ENCODE results near the gene ENOX1. TPM values are rescaled to one million over a fixed set of nuclear protein-coding genes. Genes with fewer than 3 reads are reported as not detected.

The ENOX1 gene
- total RNA-seq, 1 experiment from 2014 or later, result 0.26 TPM

DNA sequence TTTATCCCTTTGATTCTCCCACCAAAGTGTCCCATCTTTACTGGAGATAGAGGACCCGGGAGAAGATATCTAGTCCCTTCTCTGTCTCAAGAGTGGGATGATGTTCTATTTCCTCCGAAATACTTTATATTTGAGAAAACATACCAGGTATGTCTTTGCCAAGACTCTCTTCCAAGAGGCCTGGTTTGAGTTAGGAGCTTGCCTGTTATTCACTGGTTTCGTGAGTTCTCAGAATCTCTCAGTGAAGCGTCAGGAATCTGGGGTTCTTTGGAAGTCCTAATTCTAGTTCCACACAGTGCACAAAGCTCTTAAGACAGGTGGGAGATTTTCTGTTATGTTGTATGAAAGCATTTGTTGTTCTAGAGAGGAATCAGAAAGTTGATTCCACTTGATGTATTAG, 581.4 kb downstream of the ENOX1 start:
- Mint-ChIP-seq H3K4me1 (0 out of 2 replicates have a peak, but pooled peaks cover 3% of the 10 kb centered on the region), H3K36me3 (0 out of 2 replicates have a peak, but pooled peaks cover 5% of the 10 kb centered on the region), H3K27ac (no peak overlapping the region), H3K9me3 (peaks cover 21% of the 10 kb centered on the region), H3K27me3 (ENCODE audit: low read depth) (no peaks in the 10 kb centered on the region; the same call in 1 of the 2 replicates), H3K4me3 (no peak overlapping the region)
- CTCF ChIA-PET, result no interaction called here
- POLR2A ChIA-PET, result no interaction called here
- ATAC-seq (no peak), DNase-seq (ENCODE audit: low spot score) (no peak)
- TF ChIP-seq TEAD4 (CRISPR knock-in tag; IDR thresholded peaks at IDR 0.05), result no peak

DNA sequence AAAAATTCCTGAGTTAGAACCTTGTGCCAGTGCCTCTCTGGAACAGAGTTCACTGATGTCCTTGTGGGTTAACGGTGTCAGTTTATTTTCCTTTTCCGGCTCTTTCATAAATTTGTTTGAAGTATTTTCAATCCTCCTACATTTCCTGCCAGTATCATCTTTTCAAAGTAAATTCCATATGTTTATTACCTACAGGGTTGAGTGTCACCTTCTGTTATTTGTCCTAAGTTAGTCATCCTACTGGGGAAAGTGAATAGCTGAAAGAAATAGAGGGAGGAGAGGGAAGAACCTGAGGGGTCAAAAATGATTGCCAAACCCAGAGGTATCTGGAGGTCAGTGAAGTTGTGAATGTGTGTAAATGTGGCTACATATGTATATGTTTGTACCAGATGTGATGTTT, 582.2 kb downstream of the ENOX1 start:
- POLR2A ChIA-PET, result interaction anchor here (0.7 kb wide), 1 partner anchor 631 kb away, joined by 5 read pairs; no protein-coding TSS in a partner anchor

GRCh38 chr13:43203781-43204180, 583.0 kb downstream of the ENOX1 start:
- no peak for ATAC-seq
- H3K9me3 Mint-ChIP-seq, result peaks cover 21% of the 10 kb centered on the region
- 0 out of 2 replicates have a peak, but pooled peaks cover 3% of the 10 kb centered on the region for H3K4me1 Mint-ChIP-seq
- DNase-seq (ENCODE audit: low spot score), result no peak
- H3K27me3 Mint-ChIP-seq (ENCODE audit: low read depth), result no peaks in the 10 kb centered on the region
- TF ChIP-seq EMX1 (CRISPR knock-in tag; IDR thresholded peaks at IDR 0.05), result no peak
- no peak for TF ChIP-seq NFATC4 (CRISPR knock-in tag; IDR thresholded peaks at IDR 0.05)
- TF ChIP-seq GTF2I (CRISPR knock-in tag; conservative IDR thresholded peaks at IDR 0.05), result no peak
- no peak for TF ChIP-seq NFE2L1 (CRISPR knock-in tag; IDR thresholded peaks at IDR 0.05)
- TF ChIP-seq, protein P1, sequence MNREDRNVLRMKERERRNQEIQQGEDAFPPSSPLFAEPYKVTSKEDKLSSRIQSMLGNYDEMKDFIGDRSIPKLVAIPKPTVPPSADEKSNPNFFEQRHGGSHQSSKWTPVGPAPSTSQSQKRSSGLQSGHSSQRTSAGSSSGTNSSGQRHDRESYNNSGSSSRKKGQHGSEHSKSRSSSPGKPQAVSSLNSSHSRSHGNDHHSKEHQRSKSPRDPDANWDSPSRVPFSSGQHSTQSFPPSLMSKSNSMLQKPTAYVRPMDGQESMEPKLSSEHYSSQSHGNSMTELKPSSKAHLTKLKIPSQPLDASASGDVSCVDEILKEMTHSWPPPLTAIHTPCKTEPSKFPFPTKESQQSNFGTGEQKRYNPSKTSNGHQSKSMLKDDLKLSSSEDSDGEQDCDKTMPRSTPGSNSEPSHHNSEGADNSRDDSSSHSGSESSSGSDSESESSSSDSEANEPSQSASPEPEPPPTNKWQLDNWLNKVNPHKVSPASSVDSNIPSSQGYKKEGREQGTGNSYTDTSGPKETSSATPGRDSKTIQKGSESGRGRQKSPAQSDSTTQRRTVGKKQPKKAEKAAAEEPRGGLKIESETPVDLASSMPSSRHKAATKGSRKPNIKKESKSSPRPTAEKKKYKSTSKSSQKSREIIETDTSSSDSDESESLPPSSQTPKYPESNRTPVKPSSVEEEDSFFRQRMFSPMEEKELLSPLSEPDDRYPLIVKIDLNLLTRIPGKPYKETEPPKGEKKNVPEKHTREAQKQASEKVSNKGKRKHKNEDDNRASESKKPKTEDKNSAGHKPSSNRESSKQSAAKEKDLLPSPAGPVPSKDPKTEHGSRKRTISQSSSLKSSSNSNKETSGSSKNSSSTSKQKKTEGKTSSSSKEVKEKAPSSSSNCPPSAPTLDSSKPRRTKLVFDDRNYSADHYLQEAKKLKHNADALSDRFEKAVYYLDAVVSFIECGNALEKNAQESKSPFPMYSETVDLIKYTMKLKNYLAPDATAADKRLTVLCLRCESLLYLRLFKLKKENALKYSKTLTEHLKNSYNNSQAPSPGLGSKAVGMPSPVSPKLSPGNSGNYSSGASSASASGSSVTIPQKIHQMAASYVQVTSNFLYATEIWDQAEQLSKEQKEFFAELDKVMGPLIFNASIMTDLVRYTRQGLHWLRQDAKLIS (CRISPR knock-in tag; IDR thresholded peaks at IDR 0.05; ENCODE audit: borderline replicate concordance), result no peak
- no peak for TF ChIP-seq GRHL2 (CRISPR knock-in tag; IDR thresholded peaks at IDR 0.05; ENCODE audit: insufficient replicate concordance, severe bottlenecking)
- TF ChIP-seq, protein P2, sequence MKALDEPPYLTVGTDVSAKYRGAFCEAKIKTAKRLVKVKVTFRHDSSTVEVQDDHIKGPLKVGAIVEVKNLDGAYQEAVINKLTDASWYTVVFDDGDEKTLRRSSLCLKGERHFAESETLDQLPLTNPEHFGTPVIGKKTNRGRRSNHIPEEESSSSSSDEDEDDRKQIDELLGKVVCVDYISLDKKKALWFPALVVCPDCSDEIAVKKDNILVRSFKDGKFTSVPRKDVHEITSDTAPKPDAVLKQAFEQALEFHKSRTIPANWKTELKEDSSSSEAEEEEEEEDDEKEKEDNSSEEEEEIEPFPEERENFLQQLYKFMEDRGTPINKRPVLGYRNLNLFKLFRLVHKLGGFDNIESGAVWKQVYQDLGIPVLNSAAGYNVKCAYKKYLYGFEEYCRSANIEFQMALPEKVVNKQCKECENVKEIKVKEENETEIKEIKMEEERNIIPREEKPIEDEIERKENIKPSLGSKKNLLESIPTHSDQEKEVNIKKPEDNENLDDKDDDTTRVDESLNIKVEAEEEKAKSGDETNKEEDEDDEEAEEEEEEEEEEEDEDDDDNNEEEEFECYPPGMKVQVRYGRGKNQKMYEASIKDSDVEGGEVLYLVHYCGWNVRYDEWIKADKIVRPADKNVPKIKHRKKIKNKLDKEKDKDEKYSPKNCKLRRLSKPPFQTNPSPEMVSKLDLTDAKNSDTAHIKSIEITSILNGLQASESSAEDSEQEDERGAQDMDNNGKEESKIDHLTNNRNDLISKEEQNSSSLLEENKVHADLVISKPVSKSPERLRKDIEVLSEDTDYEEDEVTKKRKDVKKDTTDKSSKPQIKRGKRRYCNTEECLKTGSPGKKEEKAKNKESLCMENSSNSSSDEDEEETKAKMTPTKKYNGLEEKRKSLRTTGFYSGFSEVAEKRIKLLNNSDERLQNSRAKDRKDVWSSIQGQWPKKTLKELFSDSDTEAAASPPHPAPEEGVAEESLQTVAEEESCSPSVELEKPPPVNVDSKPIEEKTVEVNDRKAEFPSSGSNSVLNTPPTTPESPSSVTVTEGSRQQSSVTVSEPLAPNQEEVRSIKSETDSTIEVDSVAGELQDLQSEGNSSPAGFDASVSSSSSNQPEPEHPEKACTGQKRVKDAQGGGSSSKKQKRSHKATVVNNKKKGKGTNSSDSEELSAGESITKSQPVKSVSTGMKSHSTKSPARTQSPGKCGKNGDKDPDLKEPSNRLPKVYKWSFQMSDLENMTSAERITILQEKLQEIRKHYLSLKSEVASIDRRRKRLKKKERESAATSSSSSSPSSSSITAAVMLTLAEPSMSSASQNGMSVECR (CRISPR knock-in tag; IDR thresholded peaks at IDR 0.05; ENCODE audit: borderline replicate concordance), result no peak
- TF ChIP-seq SP1 (CRISPR knock-in tag; conservative IDR thresholded peaks at IDR 0.05), result no peak
- TF ChIP-seq, protein P3, sequence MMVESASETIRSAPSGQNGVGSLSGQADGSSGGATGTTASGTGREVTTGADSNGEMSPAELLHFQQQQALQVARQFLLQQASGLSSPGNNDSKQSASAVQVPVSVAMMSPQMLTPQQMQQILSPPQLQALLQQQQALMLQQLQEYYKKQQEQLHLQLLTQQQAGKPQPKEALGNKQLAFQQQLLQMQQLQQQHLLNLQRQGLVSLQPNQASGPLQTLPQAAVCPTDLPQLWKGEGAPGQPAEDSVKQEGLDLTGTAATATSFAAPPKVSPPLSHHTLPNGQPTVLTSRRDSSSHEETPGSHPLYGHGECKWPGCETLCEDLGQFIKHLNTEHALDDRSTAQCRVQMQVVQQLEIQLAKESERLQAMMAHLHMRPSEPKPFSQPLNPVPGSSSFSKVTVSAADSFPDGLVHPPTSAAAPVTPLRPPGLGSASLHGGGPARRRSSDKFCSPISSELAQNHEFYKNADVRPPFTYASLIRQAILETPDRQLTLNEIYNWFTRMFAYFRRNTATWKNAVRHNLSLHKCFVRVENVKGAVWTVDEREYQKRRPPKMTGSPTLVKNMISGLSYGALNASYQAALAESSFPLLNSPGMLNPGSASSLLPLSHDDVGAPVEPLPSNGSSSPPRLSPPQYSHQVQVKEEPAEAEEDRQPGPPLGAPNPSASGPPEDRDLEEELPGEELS (CRISPR knock-in tag; IDR thresholded peaks at IDR 0.05), result no peak
- TF ChIP-seq CDX4 (CRISPR knock-in tag; IDR thresholded peaks at IDR 0.05; ENCODE audit: borderline replicate concordance), result no peak
- TF ChIP-seq ZNF317 (CRISPR knock-in tag; IDR thresholded peaks at IDR 0.05; ENCODE audit: borderline replicate concordance, low read depth), result no peak
- no peak for TF ChIP-seq NR3C1 (CRISPR knock-in tag; conservative IDR thresholded peaks at IDR 0.05; ENCODE audit: low read depth)
- no peak for TF ChIP-seq ZNF219 (CRISPR knock-in tag; IDR thresholded peaks at IDR 0.05; ENCODE audit: borderline replicate concordance)
- no peak overlapping the region for H3K27ac Mint-ChIP-seq
- H3K36me3 Mint-ChIP-seq, result 0 out of 2 replicates have a peak, but pooled peaks cover 5% of the 10 kb centered on the region
- CTCF ChIA-PET, result no interaction called here
- POLR2A ChIA-PET, result interaction anchor here (0.6 to 0.7 kb wide), 2 partner anchors 31 to 632 kb away, joined by 3 to 5 read pairs; no protein-coding TSS in a partner anchor
- no peak overlapping the region for H3K4me3 Mint-ChIP-seq

More for the DNA sequence above, 582.2 kb downstream of the ENOX1 start:
- TF ChIP-seq, protein P4, sequence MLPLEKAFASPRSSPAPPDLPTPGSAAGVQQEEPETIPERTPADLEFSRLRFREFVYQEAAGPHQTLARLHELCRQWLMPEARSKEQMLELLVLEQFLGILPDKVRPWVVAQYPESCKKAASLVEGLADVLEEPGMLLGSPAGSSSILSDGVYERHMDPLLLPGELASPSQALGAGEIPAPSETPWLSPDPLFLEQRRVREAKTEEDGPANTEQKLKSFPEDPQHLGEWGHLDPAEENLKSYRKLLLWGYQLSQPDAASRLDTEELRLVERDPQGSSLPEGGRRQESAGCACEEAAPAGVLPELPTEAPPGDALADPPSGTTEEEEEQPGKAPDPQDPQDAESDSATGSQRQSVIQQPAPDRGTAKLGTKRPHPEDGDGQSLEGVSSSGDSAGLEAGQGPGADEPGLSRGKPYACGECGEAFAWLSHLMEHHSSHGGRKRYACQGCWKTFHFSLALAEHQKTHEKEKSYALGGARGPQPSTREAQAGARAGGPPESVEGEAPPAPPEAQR (CRISPR knock-in tag; IDR thresholded peaks at IDR 0.05), result no peak
- no peak for TF ChIP-seq CREB1 (CRISPR knock-in tag; IDR thresholded peaks at IDR 0.05)
- no peak for TF ChIP-seq FOXK1 (CRISPR knock-in tag; IDR thresholded peaks at IDR 0.05)
- TF ChIP-seq, protein P5, sequence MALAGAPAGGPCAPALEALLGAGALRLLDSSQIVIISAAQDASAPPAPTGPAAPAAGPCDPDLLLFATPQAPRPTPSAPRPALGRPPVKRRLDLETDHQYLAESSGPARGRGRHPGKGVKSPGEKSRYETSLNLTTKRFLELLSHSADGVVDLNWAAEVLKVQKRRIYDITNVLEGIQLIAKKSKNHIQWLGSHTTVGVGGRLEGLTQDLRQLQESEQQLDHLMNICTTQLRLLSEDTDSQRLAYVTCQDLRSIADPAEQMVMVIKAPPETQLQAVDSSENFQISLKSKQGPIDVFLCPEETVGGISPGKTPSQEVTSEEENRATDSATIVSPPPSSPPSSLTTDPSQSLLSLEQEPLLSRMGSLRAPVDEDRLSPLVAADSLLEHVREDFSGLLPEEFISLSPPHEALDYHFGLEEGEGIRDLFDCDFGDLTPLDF (CRISPR knock-in tag; IDR thresholded peaks at IDR 0.05), result no peak
- no peak for ATAC-seq
- no peaks in the 10 kb centered on the region for H3K27me3 Mint-ChIP-seq (ENCODE audit: low read depth)
- CTCF ChIA-PET, result no interaction called here
- H3K4me3 Mint-ChIP-seq, result no peak overlapping the region
- H3K27ac Mint-ChIP-seq, result no peak overlapping the region
- 0 out of 2 replicates have a peak, but pooled peaks cover 5% of the 10 kb centered on the region for H3K36me3 Mint-ChIP-seq
- no peak for DNase-seq (ENCODE audit: low spot score)
- 0 out of 2 replicates have a peak, but pooled peaks cover 3% of the 10 kb centered on the region for H3K4me1 Mint-ChIP-seq
- peaks cover 21% of the 10 kb centered on the region for H3K9me3 Mint-ChIP-seq
